ENCODE data around the gene ZSWIM9. TPM values are rescaled to one million over a fixed set of nuclear protein-coding genes. Genes with fewer than 3 reads are reported as not detected.

Gene ZSWIM9
- total RNA-seq, result 1 to 10 TPM; 6.2 to 9.7 TPM

DNA sequence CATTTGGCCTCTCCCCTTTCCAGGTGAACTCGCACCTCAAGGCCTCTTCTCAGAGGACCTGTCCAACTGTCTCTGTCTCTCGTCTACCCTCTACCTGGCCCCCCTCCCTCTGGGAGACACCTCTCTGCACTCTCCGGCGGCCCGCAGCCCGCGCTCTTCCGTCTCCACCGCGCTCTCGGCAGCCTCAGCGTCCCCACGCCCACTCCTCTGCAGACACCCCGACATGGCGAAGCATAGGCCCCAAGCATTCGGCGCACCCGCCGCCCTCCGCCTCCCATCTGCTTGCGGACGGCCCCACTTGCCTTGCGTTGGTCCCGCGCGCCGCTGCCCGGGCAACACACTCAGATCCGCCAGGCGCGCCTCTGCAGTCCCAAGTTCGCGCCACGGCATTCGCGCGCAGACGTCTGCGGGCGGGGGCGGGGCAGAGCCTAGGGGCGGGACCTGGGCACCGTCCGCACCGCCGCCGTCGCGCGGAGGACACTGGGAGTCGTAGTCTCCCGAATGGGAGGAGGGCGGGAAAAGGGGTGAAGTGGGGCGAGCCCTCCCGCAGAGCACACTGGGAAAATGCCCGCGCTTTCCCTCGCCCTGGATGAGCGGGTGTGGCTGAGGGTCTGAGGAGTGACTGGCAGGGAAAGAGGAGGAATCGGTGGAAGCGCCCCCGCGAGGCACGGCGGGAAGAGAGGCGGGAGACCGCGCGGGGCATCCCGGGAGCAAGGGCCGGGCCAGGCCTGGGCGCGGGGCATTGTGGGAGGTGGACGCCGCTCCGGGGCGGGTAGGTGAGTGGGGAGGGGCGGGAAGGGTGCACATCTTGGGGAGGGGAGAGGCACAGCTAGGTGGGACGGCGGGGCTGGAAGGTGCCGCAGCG is at the start of gene ZSWIM9, which contains the start of gene LIG1:
Gene ZSWIM9 (plus strand): TSS at position 742 of the 865 bp plus-strand sequence. CDS start 1,123 bp downstream, outside the sequence.
Gene LIG1 (minus strand): TSS at position 406 of the 865 bp plus-strand sequence. CDS start 4,778 bp downstream, outside the sequence.
- Histone ChIP-seq H3K4me1 (peaks cover 4% of the 10 kb centered on the region), H3K4me3 (peak within 1 kb of the TSS; percentile 84), H3K27ac (peak within 1 kb of the TSS; percentile 94), H3K36me3 (no peaks in the 10 kb centered on the region), H3K9ac (ENCODE audit: low read depth in 2 of 2, low read length in 2 of 2) (peak within 1 kb of the TSS; percentile 87 to 90), H3K9me3 (no peaks in the 10 kb centered on the region), H3K27me3 (no peaks in the 10 kb centered on the region)
- intact Hi-C loops (cut with DNase I), result no loop called here
- TF ChIP-seq, protein P1, sequence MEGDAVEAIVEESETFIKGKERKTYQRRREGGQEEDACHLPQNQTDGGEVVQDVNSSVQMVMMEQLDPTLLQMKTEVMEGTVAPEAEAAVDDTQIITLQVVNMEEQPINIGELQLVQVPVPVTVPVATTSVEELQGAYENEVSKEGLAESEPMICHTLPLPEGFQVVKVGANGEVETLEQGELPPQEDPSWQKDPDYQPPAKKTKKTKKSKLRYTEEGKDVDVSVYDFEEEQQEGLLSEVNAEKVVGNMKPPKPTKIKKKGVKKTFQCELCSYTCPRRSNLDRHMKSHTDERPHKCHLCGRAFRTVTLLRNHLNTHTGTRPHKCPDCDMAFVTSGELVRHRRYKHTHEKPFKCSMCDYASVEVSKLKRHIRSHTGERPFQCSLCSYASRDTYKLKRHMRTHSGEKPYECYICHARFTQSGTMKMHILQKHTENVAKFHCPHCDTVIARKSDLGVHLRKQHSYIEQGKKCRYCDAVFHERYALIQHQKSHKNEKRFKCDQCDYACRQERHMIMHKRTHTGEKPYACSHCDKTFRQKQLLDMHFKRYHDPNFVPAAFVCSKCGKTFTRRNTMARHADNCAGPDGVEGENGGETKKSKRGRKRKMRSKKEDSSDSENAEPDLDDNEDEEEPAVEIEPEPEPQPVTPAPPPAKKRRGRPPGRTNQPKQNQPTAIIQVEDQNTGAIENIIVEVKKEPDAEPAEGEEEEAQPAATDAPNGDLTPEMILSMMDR (IDR thresholded peaks at IDR 0.05), result no peak
- DNase-seq, result peak; percentile 94

DNA sequence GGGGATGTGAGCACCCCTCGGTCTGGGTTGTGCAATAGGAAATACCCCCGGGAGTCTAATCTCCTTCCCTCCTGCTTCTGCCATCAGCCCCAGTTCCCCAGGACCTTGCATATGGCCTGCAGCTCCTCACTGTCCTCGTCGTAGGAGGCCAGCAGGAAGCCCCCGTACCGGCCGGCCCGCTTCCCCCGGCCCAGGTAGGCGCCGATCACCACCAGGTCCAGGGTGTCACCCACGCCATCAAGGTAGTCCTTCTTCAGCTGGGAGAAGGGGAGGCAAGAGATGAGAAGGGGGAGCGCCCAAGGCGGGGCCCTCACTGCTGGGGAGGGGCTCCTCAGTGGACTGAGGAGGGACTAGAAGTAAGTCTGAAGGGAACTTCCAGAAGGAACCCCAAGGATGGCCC is 49.4 kb upstream of the ZSWIM9 start:
- DNase-seq, result no peak
- intact Hi-C loops (cut with DNase I), result no loop called here
- Histone ChIP-seq H3K36me3 (no peaks in the 10 kb centered on the region), H3K27ac (no peak overlapping the region), H3K9me3 (no peaks in the 10 kb centered on the region), H3K4me1 (no peaks in the 10 kb centered on the region), H3K4me3 (no peak overlapping the region), H3K27me3 (no peaks in the 10 kb centered on the region), H3K9ac (ENCODE audit: low read depth in 2 of 2, low read length in 2 of 2) (no peak overlapping the region)
- TF ChIP-seq, protein P1 (IDR thresholded peaks at IDR 0.05), result no peak

DNA sequence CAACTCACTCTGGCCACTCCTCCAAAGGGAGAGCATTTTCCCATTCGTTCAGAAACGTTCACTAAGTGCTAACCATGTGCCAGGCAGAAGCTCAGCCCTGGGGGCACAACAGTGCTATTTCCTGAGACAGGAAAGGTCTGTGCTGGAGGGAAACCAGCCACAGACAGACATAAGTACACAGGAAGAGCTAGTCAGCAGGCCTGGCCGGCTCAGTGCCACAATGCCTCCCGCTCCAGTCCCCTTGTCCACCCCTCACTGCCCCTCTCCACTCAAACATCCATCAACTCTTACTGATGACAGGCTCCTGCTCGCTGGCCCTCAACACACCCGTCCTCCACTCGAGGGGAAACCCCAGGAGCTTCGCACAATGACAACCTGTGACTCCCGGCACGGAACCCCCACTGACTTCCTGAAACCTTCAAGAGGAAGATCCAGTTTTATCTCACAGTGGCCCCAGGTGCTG is 48.5 kb upstream of the ZSWIM9 start:
- TF ChIP-seq, protein P1 (IDR thresholded peaks at IDR 0.05), result no peak
- Histone ChIP-seq H3K9me3 (no peaks in the 10 kb centered on the region), H3K4me1 (no peaks in the 10 kb centered on the region), H3K36me3 (no peaks in the 10 kb centered on the region), H3K27me3 (no peaks in the 10 kb centered on the region), H3K9ac (ENCODE audit: low read depth in 2 of 2, low read length in 2 of 2) (no peak overlapping the region), H3K27ac (no peak overlapping the region), H3K4me3 (no peak overlapping the region)
- intact Hi-C loops (cut with DNase I), result no loop called here
- no peak for DNase-seq

DNA sequence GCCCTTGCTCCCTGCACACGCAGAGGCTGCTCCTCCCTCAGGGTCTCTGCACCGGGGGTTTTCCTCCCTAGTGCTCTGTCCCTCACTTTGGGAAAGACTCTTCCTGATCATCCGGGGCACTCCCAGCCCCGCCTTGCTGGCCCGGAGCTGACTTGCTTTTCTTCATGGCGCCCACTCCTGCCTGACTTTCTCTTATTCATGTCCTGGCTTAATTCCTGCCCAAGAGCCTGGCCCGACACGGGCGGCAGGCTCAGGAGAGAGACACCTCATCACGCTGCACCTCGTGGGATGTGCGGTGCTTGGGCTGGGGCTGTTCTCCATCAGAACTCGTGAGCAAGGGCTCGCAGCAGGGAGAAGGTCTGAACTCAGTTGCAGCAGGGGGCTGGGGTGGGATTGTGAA is 48.1 kb upstream of the ZSWIM9 start:
- Histone ChIP-seq H3K27ac (no peak overlapping the region), H3K4me1 (no peaks in the 10 kb centered on the region), H3K36me3 (no peaks in the 10 kb centered on the region), H3K4me3 (no peak overlapping the region), H3K9ac (ENCODE audit: low read depth in 2 of 2, low read length in 2 of 2) (no peak overlapping the region), H3K27me3 (no peaks in the 10 kb centered on the region), H3K9me3 (no peaks in the 10 kb centered on the region)
- intact Hi-C loops (cut with DNase I), result no loop called here
- no peak for DNase-seq
- TF ChIP-seq, protein P1 (IDR thresholded peaks at IDR 0.05), result no peak

DNA sequence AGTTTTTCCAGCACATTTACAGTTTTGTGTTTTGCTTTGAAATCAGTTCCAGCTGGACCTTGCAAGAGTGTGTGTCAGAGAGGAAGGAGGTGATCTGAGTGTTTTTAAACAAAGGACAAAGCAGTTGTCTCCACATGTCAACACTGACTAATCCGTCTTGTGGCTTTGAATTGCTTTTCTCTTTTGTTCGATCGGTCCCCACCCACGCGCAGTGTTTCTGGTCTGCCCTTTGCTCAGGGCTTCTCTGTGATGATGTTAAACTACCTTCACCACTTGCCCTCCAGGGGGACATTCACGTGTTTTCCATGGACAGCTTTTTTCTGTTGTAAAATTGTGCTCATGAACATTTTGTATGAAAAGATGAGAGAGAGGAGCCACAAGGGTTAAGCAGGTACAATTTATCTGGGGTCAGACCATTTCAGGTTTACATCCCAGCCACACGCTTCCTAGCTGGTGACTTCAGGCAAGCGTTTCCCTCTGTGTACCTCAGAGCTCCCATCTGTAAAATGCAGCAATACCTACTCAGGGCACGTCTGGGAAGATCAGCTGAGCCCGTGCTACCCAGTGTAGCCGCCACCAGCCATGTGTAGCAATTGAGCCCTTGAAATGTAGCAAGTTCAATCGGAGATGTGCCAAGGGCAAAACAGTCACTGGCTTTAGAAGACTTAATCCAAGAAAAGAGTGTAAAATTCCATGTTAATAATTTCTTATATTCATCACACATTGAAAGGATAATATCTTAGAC is 46.4 kb upstream of the ZSWIM9 start:
- H3K27ac ChIP-seq, result no peak overlapping the region
- H3K4me1 ChIP-seq, result no peaks in the 10 kb centered on the region
- TF ChIP-seq, protein P1 (IDR thresholded peaks at IDR 0.05), result no peak
- H3K36me3 ChIP-seq, result no peaks in the 10 kb centered on the region
- H3K4me3 ChIP-seq, result no peak overlapping the region
- H3K9ac ChIP-seq (ENCODE audit: low read depth in 2 of 2, low read length in 2 of 2), result no peak overlapping the region
- DNase-seq, result no peak
- H3K27me3 ChIP-seq, result no peaks in the 10 kb centered on the region
- no peaks in the 10 kb centered on the region for H3K9me3 ChIP-seq
- intact Hi-C loops (cut with DNase I), result no loop called here
